ENCODE data around the gene VEPH1.

GRCh38 chr3:157297328-157297915 is 205.8 kb downstream of the VEPH1 start:
- TF ChIP-seq POLR2A (IDR thresholded peaks at IDR 0.05), result no peak
- TF ChIP-seq CTCF (IDR thresholded peaks at IDR 0.05), result no peak
